OCI-LY3 (cell line): ENCODE data around the gene GRK6.

Source experiments
- CTCF ChIP-seq: fragments of 200-600, 300-600 bp; sonication (generic); IDR thresholded peaks from 2 replicates; pipeline ENCODE4 v1.5.1; 2014; ENCODE audit warnings: antibody characterized with exemption, low read length, low read depth
- EZH2phosphoT487 ChIP-seq: fragments of 200-600 bp; shearing (Covaris generic); IDR thresholded peaks from 2 replicates; pipeline ENCODE4 v1.6.1; 2018; ENCODE audit warnings: antibody characterized with exemption, mixed run types, low read depth

- TF ChIP-seq CTCF (no peak), EZH2phosphoT487 (no peak)
Observed at GRCh38 chr5:177434437-177434836, 8.0 kb downstream of the GRK6 start.
